ENCODE measurements around the gene NEK1.

DNA sequence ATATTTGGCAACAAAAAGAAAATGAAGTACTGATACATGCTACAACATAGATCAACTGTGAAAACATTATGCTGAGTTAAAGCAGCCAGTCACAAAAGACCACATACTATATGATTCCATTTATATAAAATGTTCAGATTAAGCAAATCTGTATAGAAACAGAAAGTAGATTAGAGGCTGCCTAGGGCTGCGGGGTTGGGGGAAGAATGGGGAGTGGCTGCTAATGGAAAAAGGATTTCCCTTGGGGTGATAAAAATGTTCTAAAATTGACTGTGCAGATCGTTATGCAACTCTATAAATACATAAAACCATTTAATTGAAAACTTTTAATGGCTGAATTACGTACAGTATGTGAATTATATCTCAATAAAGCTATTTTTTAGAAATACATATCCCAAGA lies 46.8 kb downstream of the NEK1 start:
- no peak for TF ChIP-seq EZH2phosphoT487 (IDR thresholded peaks at IDR 0.05; ENCODE audit: low read depth)
- TF ChIP-seq, protein P1, sequence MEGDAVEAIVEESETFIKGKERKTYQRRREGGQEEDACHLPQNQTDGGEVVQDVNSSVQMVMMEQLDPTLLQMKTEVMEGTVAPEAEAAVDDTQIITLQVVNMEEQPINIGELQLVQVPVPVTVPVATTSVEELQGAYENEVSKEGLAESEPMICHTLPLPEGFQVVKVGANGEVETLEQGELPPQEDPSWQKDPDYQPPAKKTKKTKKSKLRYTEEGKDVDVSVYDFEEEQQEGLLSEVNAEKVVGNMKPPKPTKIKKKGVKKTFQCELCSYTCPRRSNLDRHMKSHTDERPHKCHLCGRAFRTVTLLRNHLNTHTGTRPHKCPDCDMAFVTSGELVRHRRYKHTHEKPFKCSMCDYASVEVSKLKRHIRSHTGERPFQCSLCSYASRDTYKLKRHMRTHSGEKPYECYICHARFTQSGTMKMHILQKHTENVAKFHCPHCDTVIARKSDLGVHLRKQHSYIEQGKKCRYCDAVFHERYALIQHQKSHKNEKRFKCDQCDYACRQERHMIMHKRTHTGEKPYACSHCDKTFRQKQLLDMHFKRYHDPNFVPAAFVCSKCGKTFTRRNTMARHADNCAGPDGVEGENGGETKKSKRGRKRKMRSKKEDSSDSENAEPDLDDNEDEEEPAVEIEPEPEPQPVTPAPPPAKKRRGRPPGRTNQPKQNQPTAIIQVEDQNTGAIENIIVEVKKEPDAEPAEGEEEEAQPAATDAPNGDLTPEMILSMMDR (IDR thresholded peaks at IDR 0.05; ENCODE audit: low read depth, low read length), result no peak
